Transverse colon (tissue), 4 donors: ENCODE measurements around the gene SEC22B. TPM values are rescaled to one million over a fixed set of nuclear protein-coding genes. Genes with fewer than 3 reads are reported as not detected.
"Not testable (repeated sequence)": the region's sequence is repeated elsewhere in the genome, so short reads cannot be mapped to it uniquely, and the experiment has no call there.

Experiments used
- DNase-seq: peaks from one replicate; pipeline ENCODE4 v3.0.0-alpha.2; 2019
- H3K27ac ChIP-seq, 4 donors: fragments of 200-600 bp; sonication (generic); 2 replicates each; pipeline ENCODE4 v1.5.1; 2016 to 2018; ENCODE audit warnings: inconsistent platforms in 4 of 4
- H3K27me3 ChIP-seq: fragments of 200-600 bp; sonication (generic); 2 replicates; pipeline ENCODE4 v1.5.1; 2017; ENCODE audit warnings: inconsistent platforms
- H3K36me3 ChIP-seq, 4 donors: fragments of 200-600 bp; sonication (generic); 2 replicates each; pipeline ENCODE4 v1.5.1; 2017 to 2019; ENCODE audit warnings: inconsistent platforms in 4 of 4
- H3K4me1 ChIP-seq, 4 donors: fragments of 200-600 bp; sonication (generic); 2 replicates each; pipeline ENCODE4 v1.5.1; 2017 to 2020; ENCODE audit warnings: inconsistent platforms in 4 of 4
- H3K4me3 ChIP-seq, 4 donors: fragments of 200-600 bp; sonication (generic); 1 replicate in 1 of 4; 2 replicates in 3 of 4; pipeline versions ENCODE4 v1.5.1 to v1.6.1; 2017 to 2019; ENCODE audit warnings: inconsistent platforms in 4 of 4
- H3K9me3 ChIP-seq, 2 donors: fragments of 200-600 bp; sonication (generic); 2 replicates each; pipeline ENCODE4 v1.5.1; 2017 to 2019; ENCODE audit warnings: inconsistent platforms in 2 of 2
- CTCF ChIP-seq, 5 experiments: fragments of 200-600 bp in 3 of 5; fragments of 450-650 bp in 2 of 5; sonication (generic) in 3 of 5; IDR thresholded peaks; 1 replicate in 2 of 5; 2 replicates in 3 of 5; pipeline ENCODE4 v1.5.1; 2016 to 2017; ENCODE audit warnings: antibody characterized with exemption in 5 of 5, inconsistent platforms in 3 of 5, mild to moderate bottlenecking in 2 of 5, moderate library complexity in 1 of 5
- EP300 ChIP-seq: sonication (generic); formaldehyde crosslinking; IDR thresholded peaks from one replicate; pipeline ENCODE4 v1.6.1; 2017; ENCODE audit warnings: antibody characterized with exemption, low read depth
- POLR2A ChIP-seq: fragments of 450-650 bp; IDR thresholded peaks from one replicate; pipeline ENCODE4 v1.6.1; 2016; ENCODE audit warnings: antibody characterized with exemption, mild to moderate bottlenecking, moderate library complexity
- POLR2AphosphoS5 ChIP-seq, 3 donors: sonication (generic); formaldehyde crosslinking; IDR thresholded peaks; one replicate each; pipeline ENCODE4 v1.6.1; 2016; ENCODE audit warnings: antibody characterized with exemption in 3 of 3
- WGBS, 2 donors: methylation state at CpG; one replicate each; pipeline ENCODE4 v1.1.5; 2018; ENCODE audit warnings: low coverage in 1 of 2; 5-methylcytosine and 5-hydroxymethylcytosine counted together
- in situ Hi-C, 4 donors: fragments of 200-750 bp; cut with MboI; loops; one replicate each; pipeline versions ENCODE4 v1.15.0 to v1.15.1; 2017; ENCODE audit warnings: low sequenced_read_pairs in 3 of 4, low pct_ligation_motif_present in 1 of 4, low pct_unique_long_range_greater_than_20kb in 1 of 4
- intact Hi-C: fragments of 100-400 bp; cut with DNase I; formaldehyde crosslinking; loops from one replicate; pipeline ENCODE4 v1.15.1; 2023; ENCODE audit warnings: low total_unique reads
- total RNA-seq, 4 donors: library from RNA; depleted of rRNA; stranded (reverse); fragments of >200 nt; gene quantifications; one replicate each; pipeline ENCODE4 v1.1.0, GENCODE V29; 2016

Gene SEC22B
- 10 to 100 TPM in 3 of 4 donors, 1 to 10 TPM in 1; 9.8 to 27.8 (median 20.6) TPM for total RNA-seq

- Histone ChIP-seq H3K9me3 (no peaks in the 10 kb centered on the region), H3K27me3 (no peaks in the 10 kb centered on the region), H3K4me3 (peak within 1 kb of the TSS; percentile 67 to 75 (median 69)), H3K4me1 (peaks cover 0 to 17% (median 2%) of the 10 kb centered on the region in 4 donors), H3K27ac (peak within 1 kb of the TSS; percentile 92 to 98 (median 92)), H3K36me3 (no peaks in the 10 kb centered on the region)
- DNase-seq = peak; percentile 92
- 2 to 23% methylated on average over 4 to 39 of the region's 39 CpGs for WGBS, 2 donors
- in situ Hi-C loops = no loop called here
- TF ChIP-seq CTCF (IDR thresholded peaks at IDR 0.05) = no peak
- peak; percentile 96 to 98 (median 97) for TF ChIP-seq POLR2AphosphoS5 (IDR thresholded peaks at IDR 0.05)
- TF ChIP-seq EP300 = no peak
- peak; percentile 94 for TF ChIP-seq POLR2A
- intact Hi-C loops = no loop called here
Observed at GRCh38 chr1:120176092-120176855, at the start of gene SEC22B. SEC22B (minus strand) TSS chr1:120176520; CDS start chr1:120176381, 139 bp downstream.

- H3K4me1 ChIP-seq, H3K36me3 ChIP-seq, H3K9me3 ChIP-seq, H3K4me3 ChIP-seq, in situ Hi-C loops, intact Hi-C loops, H3K27ac ChIP-seq, DNase-seq, H3K27me3 ChIP-seq: not testable (repeated sequence)
- WGBS, 2 donors = 90% methylated on average over 2 of the region's 2 CpGs; no CpG with 5 or more reads in 1 of the 2 donors
Observed at GRCh38 chr1:120217933-120218332, 41.6 kb upstream of the SEC22B start.

GRCh38 chr1:120217175-120217929 lies 41.0 kb upstream of the SEC22B start:
- H3K9me3 ChIP-seq, H3K27ac ChIP-seq, H3K36me3 ChIP-seq, H3K4me1 ChIP-seq, H3K27me3 ChIP-seq, DNase-seq, intact Hi-C loops, in situ Hi-C loops, H3K4me3 ChIP-seq: not testable (repeated sequence)
- WGBS, 2 donors = 33% methylated on average over 2 of the region's 3 CpGs; no CpG with 5 or more reads in 1 of the 2 donors

- H3K4me3 ChIP-seq, H3K27ac ChIP-seq, intact Hi-C loops, H3K9me3 ChIP-seq, H3K36me3 ChIP-seq, H3K4me1 ChIP-seq, in situ Hi-C loops, DNase-seq, H3K27me3 ChIP-seq: not testable (repeated sequence)
- WGBS, 2 donors = no CpG with 5 or more reads among the region's 2 CpGs
Observed at GRCh38 chr1:120213606-120214005, 37.3 kb upstream of the SEC22B start.

GRCh38 chr1:120210754-120211153 lies 34.4 kb upstream of the SEC22B start:
- intact Hi-C loops, H3K27me3 ChIP-seq, in situ Hi-C loops, H3K27ac ChIP-seq, DNase-seq, H3K4me3 ChIP-seq, H3K36me3 ChIP-seq, H3K4me1 ChIP-seq, H3K9me3 ChIP-seq: not testable (repeated sequence)
- WGBS, 2 donors = no CpG with 5 or more reads among the region's 6 CpGs

GRCh38 chr1:120196863-120197775 lies 20.8 kb upstream of the SEC22B start:
- DNase-seq, H3K27me3 ChIP-seq, H3K4me1 ChIP-seq, H3K27ac ChIP-seq, H3K36me3 ChIP-seq, intact Hi-C loops, H3K9me3 ChIP-seq, in situ Hi-C loops: not testable (repeated sequence)
- 30% methylated on average over 15 of the region's 55 CpGs; no CpG with 5 or more reads in 1 of the 2 donors for WGBS, 2 donors
- H3K4me3 ChIP-seq = peak overlapping the region in 2 of 4 donors; percentile 14 to 38

- WGBS, 2 donors = 68 to 80% methylated on average over 1 to 2 of the region's 3 CpGs
Observed at GRCh38 chr1:120188626-120189025, 12.3 kb upstream of the SEC22B start.

GRCh38 chr1:120182176-120182707 lies 5.9 kb upstream of the SEC22B start:
- H3K36me3 ChIP-seq, H3K27me3 ChIP-seq, intact Hi-C loops, DNase-seq, in situ Hi-C loops, H3K4me3 ChIP-seq, H3K27ac ChIP-seq, H3K9me3 ChIP-seq: not testable (repeated sequence)
- WGBS, 2 donors = 65% methylated on average over 2 of the region's 2 CpGs; no CpG with 5 or more reads in 1 of the 2 donors
- peaks cover 0 to 11% (median 0%) of the 10 kb centered on the region in 4 donors for H3K4me1 ChIP-seq

More at GRCh38 chr1:120188626-120189025, 12.3 kb upstream of the SEC22B start:
- DNase-seq, H3K27me3 ChIP-seq, H3K4me1 ChIP-seq, H3K4me3 ChIP-seq, H3K27ac ChIP-seq, intact Hi-C loops, H3K9me3 ChIP-seq, H3K36me3 ChIP-seq, in situ Hi-C loops: not testable (repeated sequence)
